Middle frontal gyrus (tissue), 1 donor: ENCODE data around the gene CYTH4.
A peak's percentile ranks its signal among the peaks of the same experiment; 100 is the strongest.

Experiments used
- DNase-seq: peaks from one replicate; pipeline ENCODE4 v3.0.0-alpha.2; 2015; ENCODE audit warnings: low spot score; ENCODE audit errors: extremely low spot score

CYTH4 gene

GRCh38 chr22:37308385-37309200 lies 26.3 kb downstream of the CYTH4 start:
- DNase-seq, result no peak

GRCh38 chr22:37309211-37310074 lies 27.1 kb downstream of the CYTH4 start:
- DNase-seq, result no peak

- no peak for DNase-seq
These were observed 27.8 kb downstream of the CYTH4 start for GRCh38 chr22:37310075-37310606.

GRCh38 chr22:37310815-37311595 lies 28.7 kb downstream of the CYTH4 start:
- no peak for DNase-seq

GRCh38 chr22:37311761-37312312 lies 29.5 kb downstream of the CYTH4 start:
- no peak for DNase-seq

- no peak for DNase-seq
These were observed 30.4 kb downstream of the CYTH4 start for GRCh38 chr22:37312549-37313183.

GRCh38 chr22:37313376-37314314 lies 31.3 kb downstream of the CYTH4 start:
- DNase-seq, result no peak

GRCh38 chr22:37314315-37315074 lies 32.2 kb downstream of the CYTH4 start:
- no peak for DNase-seq

- no peak for DNase-seq
These were observed 34.1 kb downstream of the CYTH4 start for GRCh38 chr22:37316405-37316804.

GRCh38 chr22:37316875-37317371 lies 34.6 kb downstream of the CYTH4 start:
- DNase-seq, result peak; percentile 67

- DNase-seq, result no peak
These were observed 35.4 kb downstream of the CYTH4 start for GRCh38 chr22:37317698-37318210.

- DNase-seq, result no peak
These were observed 36.2 kb downstream of the CYTH4 start for GRCh38 chr22:37318364-37319109.

- DNase-seq, result no peak
These were observed 37.2 kb downstream of the CYTH4 start for GRCh38 chr22:37319469-37319868.

- DNase-seq, result no peak
These were observed 38.7 kb downstream of the CYTH4 start for GRCh38 chr22:37320726-37321677.

GRCh38 chr22:37324340-37325038 lies 42.2 kb downstream of the CYTH4 start:
- no peak for DNase-seq

- no peak for DNase-seq
These were observed 42.7 kb downstream of the CYTH4 start for GRCh38 chr22:37325039-37325395.
